DMS 273 (cell line): ENCODE data around the gene SMIM17.
A peak's percentile ranks its signal among the peaks of the same experiment; 100 is the strongest.

ENCODE experiments used
- DNase-seq: peaks from one replicate; lab custom pipeline; 2025; ENCODE audit not compliant: unreplicated experiment; lab: John Stamatoyannopoulos, UW

The SMIM17 gene

DNA sequence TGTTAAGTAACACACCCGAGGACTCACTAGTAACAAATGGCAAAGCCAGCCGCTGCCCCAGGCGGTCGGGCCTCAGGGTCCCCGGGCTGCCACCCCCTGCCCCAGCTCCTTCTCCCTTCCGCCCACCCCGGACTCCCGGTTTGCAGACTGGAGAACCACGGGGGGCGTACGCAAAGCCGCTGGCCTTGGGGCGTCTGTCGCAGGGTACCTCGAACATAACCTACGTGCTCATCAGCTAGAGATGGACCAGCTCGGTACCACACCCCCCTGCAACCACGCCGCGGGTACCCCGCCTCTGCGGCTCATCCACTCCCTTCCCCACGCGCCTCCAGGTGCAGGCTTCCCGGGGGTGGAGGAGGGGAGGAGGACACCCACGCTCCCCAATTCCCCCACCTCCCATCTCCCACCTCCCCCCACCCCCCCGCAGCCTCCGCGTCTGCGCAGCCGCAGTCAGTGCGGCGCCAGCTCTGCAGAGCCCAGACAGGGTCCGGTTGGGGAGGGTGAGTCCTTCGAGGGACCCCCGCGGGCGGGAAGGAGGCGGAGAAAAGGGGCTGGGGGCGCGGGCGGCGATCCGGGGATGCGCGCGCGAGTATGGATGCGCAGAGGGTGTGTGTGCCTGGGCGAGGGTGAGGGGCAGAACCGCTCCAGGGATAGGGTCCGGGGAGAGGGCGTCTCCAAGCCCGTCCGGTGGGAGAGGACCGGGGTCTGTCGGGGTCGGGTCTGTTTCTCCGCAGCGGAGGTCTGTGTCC is at the start of gene SMIM17:
SMIM17 (plus strand) TSS at position 449 of the 749 bp plus-strand sequence. CDS start 2,509 bp downstream, outside the sequence.
- no peak for DNase-seq

DNA sequence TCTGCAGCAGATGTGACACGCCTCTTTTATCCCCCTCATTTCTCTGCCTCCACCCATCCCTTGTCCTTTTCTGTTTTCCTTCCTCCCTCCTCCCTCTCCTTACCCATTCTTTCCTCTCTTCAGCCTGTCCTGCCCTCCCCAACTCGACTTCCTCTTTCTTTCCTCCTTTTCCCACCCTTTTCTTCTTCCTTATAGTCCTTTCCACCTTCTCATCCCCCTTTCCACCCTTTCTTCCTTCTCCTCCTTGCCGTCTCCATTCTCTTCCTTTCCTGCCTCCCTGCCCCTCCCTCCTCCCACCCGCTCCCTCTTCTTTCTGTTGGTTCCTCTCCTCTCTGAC is 48.5 kb upstream of the SMIM17 start:
- DNase-seq, result no peak

DNA sequence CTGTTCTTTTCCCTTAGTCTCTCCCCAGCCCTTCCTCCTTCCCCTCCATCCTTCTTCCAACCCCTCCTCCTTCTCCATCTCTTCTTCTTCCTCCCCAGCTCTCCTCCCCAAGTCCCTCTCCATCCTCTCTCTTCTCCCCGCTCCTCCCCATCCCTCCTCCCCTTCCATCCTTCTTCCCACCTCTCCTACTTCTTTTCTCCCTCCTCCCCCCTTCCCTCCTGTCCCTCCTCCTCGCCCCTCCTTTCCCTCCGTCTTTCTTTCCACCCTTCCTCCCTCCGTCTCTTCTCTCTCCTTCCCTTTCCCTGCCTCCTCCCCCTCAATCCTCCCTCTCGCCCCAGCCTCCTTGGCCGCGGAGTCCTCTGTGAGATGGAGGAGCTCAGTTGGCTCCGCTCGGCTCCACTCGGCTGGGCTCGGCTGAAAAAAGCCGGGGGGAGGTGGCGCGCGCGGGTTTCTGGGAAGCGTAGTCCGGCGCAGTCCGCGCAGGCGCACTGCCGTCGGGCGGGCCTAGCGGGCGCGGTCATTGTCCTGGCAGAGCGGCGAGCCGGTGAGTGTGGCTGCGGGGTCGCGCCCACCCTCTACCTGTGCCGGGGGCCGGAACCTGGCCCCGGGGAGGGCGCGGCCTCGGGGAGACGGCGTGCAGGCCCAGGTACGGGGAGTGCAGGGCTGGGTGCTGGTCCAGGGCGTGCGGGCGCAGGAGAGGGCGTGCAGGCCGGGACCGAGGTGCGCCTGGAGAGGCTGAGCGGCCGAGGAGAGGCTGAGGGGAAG is 48.0 kb upstream of the SMIM17 start, which contains the start of gene ZNF71:
ZNF71 (plus strand) TSS at position 520 of the 765 bp plus-strand sequence. CDS start 6,257 bp downstream, outside the sequence.
- DNase-seq, result peak; percentile 94

DNA sequence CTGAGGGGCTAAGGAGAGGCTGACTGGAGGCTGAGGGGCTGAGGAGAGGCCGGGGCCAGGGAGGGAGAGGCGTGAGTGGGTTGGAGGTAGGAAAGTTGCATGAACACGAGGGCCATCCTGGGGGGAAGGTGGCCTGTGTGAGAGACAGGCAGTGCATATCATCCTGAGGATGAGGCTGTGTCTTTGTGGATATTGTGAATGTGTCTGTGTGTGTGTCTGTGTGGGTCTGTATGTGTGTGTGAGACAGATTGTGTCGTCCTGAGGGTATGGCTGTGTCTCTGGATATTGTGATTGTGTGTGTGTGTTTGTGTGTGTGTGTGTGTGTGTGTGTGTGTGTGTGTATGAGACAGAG is 47.4 kb upstream of the SMIM17 start:
- DNase-seq, result no peak

DNA sequence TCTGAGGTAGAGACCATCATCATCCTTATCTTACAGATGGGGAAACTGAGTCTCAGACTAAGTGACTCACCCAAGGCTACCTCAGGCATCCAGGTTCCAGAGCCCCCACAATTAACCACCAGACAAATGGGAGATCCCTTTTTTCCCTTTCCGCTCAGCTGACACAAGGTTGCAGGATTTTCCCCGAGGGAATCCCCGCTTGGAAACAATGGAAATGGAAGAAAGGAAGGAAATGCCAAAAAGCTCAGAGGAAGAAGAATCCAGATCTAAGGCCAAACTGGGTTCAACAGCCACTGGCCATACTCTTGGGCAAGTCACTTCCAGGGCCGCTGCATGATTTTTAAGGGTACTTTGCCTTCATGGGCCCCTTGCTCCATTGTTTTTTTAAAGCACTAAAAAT is 46.3 kb upstream of the SMIM17 start:
- no peak for DNase-seq

DNA sequence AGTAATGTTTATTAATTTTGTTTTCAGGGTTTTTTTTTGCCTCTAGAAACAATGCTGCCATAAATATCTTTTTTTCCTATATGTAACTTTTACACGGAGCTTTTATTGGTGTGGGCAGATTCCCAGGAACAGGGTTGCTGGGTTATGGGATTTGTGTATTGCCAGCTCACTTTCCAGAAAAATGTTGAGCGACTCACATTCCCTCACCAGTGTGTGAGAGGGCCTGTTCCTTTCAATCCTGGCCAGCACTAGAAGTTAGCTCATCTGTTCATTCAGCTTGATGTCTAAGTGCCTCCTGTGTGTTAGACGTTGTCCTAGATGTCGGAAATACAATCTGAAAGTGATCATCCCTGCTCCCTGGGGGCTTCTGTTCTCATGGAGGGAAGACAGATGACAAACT is 45.3 kb upstream of the SMIM17 start:
- no peak for DNase-seq

DNA sequence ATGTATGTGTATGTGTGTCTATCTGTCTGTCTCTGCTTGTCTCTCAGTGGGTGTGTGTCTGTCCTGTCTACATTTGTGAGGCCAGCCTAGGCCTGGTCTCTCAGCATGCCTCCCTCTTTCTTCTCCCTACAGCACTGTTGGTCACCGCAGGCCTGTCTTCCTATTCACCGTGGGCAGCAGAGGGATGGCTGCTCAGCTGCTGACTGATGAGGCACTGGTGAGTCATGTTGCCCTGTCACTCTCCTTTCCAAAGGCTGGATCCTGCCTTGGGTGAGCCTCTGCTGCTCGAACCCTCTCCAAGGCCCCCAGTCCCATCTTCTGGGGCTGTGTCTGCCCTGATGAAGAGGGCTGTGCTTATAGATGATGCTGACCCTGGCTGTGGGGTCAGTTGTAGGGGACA is 41.6 kb upstream of the SMIM17 start:
- no peak for DNase-seq

DNA sequence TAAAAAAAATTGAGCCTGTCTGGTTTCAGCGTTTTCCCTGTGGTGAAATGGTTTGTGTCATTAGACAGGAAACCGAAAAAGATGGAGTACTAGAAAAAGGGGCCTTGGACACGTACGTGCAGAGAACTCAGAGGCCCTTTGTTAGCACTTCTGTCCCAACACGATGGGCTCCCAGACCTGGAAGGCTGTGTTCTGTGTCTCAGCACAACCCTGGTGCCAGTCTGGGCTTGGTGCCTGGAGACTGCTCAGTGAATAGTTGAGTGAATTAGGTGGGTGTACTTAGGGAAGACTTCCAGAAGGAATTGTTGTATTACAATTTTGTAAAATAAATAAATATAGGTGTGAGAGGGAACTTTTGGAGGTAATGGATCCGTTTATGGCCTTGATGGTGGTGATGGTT is 39.1 kb upstream of the SMIM17 start:
- DNase-seq, result no peak

DNA sequence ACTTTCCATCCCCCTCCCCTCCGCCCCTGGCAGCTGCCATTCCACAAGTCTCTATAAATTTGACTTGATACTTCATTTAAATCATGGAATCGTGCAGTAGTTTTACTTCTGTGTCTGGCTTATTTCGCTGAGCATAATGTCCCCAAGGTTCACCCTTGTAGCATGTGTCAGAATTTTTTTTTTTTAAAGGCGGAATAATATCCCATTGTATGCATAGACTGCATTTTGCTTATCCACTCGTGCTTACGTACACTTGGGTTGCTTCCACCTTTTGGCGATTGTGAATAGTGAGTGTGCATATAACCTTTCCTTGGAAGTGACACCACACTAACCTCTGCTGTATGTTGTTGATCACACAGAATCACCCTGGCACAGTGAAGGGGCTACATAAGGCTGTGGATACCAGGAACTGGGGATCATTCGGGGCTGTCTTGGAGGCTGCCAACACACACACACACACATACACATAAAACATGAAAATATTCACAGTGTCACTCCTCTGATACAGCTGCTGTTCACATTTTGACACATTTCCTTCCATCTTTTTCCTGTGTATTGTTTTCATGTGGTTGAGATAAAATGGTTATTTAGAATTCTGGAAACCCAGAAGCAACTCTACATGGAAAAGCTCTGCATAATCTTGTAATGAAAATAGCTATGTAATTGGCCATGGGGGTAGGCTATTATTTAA is 34.5 kb upstream of the SMIM17 start:
- DNase-seq, result no peak

DNA sequence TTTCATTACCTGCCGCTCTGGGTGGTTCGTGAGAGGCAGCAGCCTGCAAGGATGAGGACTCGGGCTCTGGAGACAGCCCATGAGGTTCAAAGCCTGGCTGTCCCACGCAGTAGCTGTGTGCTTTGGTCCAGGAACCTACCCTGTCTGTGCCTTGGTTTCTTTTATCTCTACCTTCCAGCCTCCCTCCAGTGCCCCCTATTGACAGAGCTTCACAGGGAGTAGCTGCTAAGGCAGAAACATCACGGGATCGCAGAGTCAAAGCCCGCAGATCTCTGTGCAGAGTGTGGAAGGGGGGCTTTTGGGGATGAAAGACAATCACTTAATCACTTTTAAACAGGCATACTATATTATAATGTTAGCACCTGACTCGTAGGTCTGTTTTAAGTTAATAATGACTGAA is 31.7 kb upstream of the SMIM17 start:
- DNase-seq, result no peak

DNA sequence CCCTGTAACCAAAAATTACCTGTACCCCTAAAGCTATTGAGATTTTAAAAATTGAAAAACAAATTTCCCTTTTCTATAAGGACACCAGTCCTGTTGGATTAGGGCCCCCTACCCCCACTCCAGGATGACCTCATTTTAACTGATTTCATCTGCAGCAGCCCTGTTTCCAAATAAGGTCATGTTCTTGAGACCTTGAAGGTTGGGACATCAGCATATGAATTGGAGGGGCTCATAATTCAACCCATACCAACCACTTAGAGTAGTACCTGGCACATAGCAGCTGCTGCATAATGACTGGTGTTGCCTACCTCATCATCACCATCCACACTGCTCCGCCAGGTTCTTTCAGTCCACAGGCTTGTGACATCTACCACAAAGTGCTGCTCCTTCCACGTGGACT is 30.2 kb upstream of the SMIM17 start:
- DNase-seq, result no peak

DNA sequence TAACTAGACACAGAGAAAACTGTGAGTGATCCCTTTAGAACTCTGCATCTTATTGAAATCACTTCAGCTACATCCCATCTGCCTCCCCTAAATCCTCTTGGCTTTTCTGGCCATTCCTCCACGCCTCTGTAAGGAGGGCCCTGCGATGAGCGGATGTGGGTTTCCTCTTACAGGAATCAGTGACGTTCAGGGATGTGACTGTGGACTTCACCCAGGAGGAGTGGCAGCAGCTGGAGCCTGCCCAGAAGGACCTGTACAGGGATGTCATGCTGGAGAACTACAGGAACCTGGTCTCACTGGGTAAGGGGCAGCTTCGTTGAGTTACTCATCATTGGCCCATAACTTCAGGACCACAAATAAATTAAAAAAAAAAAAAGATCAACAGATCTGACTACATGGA is 29.3 kb upstream of the SMIM17 start:
- no peak for DNase-seq

DNA sequence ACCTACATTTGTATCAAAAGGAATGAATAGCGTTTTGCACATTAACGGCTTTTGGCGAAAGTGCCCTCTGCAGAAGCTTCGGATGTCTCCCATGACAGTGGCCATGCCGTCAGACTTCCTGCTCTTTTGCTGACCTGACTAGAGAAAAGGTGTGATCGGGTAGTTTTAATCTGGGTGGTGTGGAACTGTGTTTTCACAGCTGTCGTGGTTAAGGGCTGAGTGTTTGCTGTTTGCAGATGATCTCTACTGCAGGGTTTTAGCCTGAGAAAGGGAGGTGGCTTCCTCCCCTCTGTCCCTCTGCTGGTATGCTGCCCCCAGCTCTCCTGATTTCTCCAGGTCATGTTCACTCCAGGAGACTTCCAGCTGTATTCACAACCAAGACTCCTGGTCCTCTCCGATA is 25.4 kb upstream of the SMIM17 start:
- no peak for DNase-seq

DNA sequence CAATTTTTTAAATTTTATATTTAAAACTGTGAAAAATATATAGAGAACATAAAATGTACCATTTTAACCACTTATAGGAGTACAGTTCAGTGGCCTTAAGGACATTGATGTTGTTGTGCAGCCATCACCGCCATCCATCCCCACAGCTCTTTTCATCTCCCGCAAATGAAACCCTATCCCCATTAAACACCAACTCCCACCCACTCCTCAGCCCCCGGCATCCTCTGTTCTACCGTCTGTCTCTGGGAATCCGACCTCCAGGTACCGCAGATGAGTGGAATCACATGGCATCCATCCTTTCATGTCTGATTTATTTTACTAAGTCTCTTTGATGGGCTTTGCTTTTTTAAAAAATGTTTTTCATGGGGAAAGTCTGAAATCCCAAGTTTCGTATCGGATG is 23.8 kb upstream of the SMIM17 start:
- DNase-seq, result no peak

DNA sequence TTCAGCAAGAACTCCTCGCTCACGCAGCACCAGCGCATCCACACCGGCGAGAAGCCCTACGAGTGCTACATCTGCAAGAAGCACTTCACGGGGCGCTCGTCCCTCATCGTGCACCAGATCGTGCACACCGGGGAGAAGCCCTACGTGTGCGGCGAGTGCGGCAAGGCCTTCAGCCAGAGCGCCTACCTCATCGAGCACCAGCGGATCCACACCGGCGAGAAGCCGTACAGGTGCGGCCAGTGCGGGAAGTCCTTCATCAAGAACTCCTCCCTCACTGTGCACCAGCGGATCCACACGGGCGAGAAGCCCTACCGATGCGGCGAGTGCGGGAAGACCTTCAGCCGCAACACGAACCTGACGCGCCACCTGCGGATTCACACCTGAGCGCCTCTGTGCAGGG is 20.6 kb upstream of the SMIM17 start:
- no peak for DNase-seq

DNA sequence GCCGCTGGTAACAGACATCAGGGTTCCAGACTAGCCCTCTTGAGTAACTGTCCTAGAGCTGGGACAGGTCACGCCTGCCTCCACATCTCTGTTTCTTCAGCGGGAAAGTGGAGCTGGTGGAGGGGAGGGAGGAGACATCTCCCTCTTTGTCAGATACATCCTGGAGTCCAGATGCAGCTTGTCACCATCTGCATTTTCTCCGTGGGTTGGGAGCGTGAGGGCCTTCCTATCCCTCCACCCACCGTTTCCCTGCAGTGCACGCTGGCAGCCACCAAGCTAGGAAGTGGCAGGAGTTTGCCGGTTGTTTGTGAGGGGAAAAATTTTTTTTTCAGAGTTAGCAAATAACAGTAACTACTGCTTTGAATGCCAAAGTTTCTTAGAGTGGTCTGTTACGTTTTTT is 20.0 kb upstream of the SMIM17 start:
- DNase-seq, result no peak

DNA sequence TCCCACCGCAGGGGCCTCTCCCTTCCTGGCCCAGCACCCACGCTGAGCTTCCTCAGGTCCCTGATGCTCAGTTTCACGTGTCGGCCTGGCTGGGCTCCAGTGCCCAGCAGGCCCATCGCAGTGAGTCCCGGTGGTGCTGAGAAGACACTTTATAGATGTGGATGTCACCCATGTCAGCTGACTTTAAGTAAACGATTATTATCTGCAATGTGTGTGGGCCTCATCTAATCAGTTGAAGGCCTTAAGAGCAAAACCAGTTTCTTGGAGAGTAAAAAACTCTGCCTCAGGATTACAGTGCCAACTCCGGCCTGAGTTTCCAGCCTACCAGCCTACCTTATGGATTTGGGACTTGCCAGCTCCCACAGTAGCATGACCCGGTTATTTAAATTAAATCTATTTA is 17.3 kb upstream of the SMIM17 start:
- no peak for DNase-seq

DNA sequence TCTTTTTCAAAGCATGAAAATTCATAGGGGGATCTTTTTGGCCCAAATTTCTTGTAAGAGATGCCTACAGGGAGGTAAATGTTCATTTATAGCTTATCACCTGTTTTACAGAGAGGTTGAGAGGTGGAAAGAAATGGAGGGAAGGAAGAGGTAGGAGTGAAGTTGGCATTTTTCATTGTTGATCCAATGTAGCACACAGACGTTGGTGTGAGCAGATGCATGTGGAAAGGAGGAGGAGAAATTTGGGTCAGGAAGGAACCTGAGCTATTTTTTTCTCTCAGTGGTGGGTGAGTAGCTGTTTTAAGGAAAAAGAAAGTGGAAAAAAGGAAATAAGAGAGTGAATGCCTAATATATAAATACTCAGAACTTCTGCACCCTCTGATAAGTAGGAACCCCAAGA is 9.9 kb upstream of the SMIM17 start:
- DNase-seq, result no peak

DNA sequence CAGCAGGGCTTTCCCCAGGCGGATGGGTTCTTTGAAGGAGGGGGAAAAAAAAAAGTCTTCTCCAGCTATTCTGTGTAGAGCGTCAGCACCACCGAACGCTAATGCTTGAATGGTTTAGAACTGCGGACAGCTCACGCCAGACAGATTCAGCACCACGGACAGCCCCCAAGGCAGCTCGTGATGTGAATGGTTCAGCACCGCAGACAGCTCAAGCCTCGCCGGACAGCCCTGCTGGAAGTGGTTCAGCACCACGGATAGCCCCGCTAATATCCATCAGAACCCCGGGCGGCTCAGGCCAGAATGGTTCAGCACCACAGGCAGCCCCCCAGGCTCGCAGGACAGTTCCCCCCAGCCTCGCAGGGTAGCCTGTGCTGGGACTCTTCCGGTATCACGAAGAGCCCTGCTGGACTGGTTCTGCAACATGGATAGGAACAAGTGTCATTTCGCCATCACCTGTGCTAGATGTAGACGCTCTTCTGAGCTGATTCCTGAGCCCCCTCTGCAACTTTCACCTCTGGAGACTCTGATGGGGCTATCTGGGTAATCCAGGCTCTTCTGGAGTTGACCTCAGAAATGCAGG is 4.9 kb upstream of the SMIM17 start:
- peak; percentile 80 for DNase-seq

DNA sequence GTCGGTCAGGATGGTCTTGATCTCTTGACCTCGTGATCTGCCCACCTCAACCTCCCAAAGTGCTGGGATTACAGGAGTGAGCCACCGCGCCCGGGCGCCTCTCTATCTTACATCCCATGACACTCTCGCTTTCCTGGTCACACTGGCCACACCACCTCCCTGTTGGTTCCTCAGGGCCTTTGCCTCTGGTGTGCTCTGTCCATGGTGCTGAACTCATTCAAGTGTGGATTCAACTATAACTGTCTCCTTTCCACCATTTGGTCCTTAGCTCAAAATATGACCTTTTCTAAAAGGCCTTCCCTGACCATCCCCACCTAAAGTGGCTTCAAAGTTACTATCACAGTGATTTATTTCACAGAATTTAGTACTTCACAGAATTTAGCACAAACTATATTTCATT is 3.7 kb upstream of the SMIM17 start:
- DNase-seq, result peak; percentile 40

DNA sequence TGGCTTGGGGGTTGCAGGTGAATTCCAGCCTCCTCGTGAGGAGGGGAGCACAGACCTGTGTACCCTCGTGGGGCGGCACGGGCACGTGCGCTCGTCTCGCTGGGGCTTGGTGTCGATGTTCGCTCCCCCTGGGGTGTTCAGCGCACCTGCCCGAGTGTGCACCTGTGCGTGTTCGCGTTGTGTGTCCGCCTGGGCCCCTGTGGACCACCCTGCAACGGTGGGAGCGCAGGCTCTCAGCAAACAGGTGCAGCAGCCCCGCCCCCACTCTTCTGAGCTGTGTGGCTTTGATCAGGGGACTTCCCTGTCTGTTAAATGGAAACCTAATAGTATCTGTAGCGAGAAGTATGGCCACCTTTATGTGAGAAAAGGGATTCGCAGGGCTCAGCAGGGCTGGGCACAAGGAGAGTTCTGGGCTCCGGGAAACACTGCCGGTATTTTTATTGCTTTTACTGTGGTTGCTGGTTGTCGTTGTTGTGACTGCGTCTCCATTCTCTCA is 549 bp downstream of the SMIM17 start:
- DNase-seq, result no peak

DNA sequence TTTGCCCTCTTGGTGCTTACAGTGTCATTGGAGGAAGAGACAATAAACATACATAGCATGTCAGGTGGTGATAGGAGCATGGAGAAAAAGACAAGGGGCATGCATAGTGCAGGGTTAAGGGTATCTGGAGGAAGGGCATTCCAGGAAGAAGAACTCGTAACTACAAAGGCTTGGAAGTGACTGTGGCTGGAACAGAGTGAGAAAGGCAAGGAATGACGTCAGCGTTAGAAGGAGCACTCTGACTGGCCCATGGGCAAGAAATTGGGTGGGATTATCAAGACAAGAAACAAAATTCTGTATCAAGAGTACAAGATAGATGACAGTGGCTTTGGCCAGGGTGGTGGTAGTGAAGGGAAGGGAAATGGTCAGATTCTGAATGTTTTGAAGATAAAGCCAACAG is 11.2 kb downstream of the SMIM17 start:
- DNase-seq, result no peak
